HK-2 (cell line): ENCODE results near the gene TNFRSF11A.
A peak's percentile ranks its signal among the peaks of the same experiment; 100 is the strongest.

Source experiments
- DNase-seq: peaks from one replicate; pipeline ENCODE4 v3.0.0-alpha.2; 2018; ENCODE audit not compliant: unreplicated experiment

TNFRSF11A gene

GRCh38 chr18:62384068-62384467 is 59.0 kb downstream of the TNFRSF11A start:
- no peak for DNase-seq

- DNase-seq, result no peak
Measured at GRCh38 chr18:62384610-62385097, 59.5 kb downstream of the TNFRSF11A start.

GRCh38 chr18:62386091-62386490 is 61.0 kb downstream of the TNFRSF11A start:
- no peak for DNase-seq

- no peak for DNase-seq
Measured at GRCh38 chr18:62386601-62387000, 61.5 kb downstream of the TNFRSF11A start.

GRCh38 chr18:62387257-62387656 is 62.1 kb downstream of the TNFRSF11A start:
- DNase-seq, result no peak

- no peak for DNase-seq
Measured at GRCh38 chr18:62388855-62389760, 64.0 kb downstream of the TNFRSF11A start.

GRCh38 chr18:62389761-62390481 is 64.8 kb downstream of the TNFRSF11A start:
- no peak for DNase-seq

- no peak for DNase-seq
Measured at GRCh38 chr18:62394006-62394763, 69.1 kb downstream of the TNFRSF11A start.

- DNase-seq, result no peak
Measured at GRCh38 chr18:62396381-62396780, 71.3 kb downstream of the TNFRSF11A start.

- DNase-seq, result no peak
Measured at GRCh38 chr18:62396967-62397366, 71.9 kb downstream of the TNFRSF11A start.

GRCh38 chr18:62398291-62398690 is 73.2 kb downstream of the TNFRSF11A start:
- DNase-seq, result no peak

- DNase-seq, result no peak
Measured at GRCh38 chr18:62399276-62399675, 74.2 kb downstream of the TNFRSF11A start.

- DNase-seq, result peak; percentile 5
Measured at GRCh38 chr18:62399781-62400308, 74.7 kb downstream of the TNFRSF11A start.

- no peak for DNase-seq
Measured at GRCh38 chr18:62400916-62401315, 75.8 kb downstream of the TNFRSF11A start.

GRCh38 chr18:62402342-62402948 is 77.3 kb downstream of the TNFRSF11A start:
- no peak for DNase-seq

- no peak for DNase-seq
Measured at GRCh38 chr18:62403120-62403519, 78.0 kb downstream of the TNFRSF11A start.

GRCh38 chr18:62404881-62405280 is 79.8 kb downstream of the TNFRSF11A start:
- DNase-seq, result no peak

- no peak for DNase-seq
Measured at GRCh38 chr18:62407660-62408059, 82.5 kb downstream of the TNFRSF11A start.

- no peak for DNase-seq
Measured at GRCh38 chr18:62409821-62410220, 84.7 kb downstream of the TNFRSF11A start.

GRCh38 chr18:62412231-62412979 is 87.3 kb downstream of the TNFRSF11A start:
- no peak for DNase-seq

GRCh38 chr18:62413206-62413605 is 88.1 kb downstream of the TNFRSF11A start:
- no peak for DNase-seq
